ENCODE measurements around the gene EFCC1. TPM values are rescaled to one million over a fixed set of nuclear protein-coding genes. Genes with fewer than 3 reads are reported as not detected.
"Not testable (repeated sequence)": the region's sequence is repeated elsewhere in the genome, so short reads cannot be mapped to it uniquely, and the experiment has no call there.

Gene EFCC1
- total and polyA plus RNA-seq, 2 of the 8 experiments (the other 6 are each of a cell fraction or from before 2014, with no cell fraction given) = 0.14 to 0.37 TPM

DNA sequence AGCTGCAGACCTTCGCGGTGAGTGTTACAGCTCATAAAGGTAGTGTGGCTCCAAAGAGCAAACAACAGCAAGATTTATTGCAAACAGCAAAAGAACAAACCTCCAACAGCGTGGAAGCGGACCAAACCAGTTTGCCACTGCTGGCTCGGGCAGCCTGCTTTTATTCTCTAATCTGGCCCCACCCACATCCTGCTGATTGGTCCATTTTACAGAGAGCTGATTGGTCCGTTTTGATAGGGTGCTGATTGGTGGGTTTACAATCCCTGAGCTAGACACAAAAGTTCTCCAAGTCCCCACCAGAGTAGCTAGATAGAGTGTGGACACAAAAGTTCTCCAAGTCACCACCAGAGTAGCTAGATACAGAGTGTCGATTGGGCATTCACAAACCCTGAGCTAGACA lies 66.6 kb downstream of the EFCC1 start:
- not testable (repeated sequence) for H2BK15ac ChIP-seq (ENCODE audit: low read length); FAIRE-seq

More for the DNA sequence above, 66.6 kb downstream of the EFCC1 start:
- not testable (repeated sequence) for H3K14ac ChIP-seq (ENCODE audit: insufficient read length); DNase-seq (ENCODE audit: low read depth in 1 of 2, low spot score in 2 of 2); H3K23me2 ChIP-seq (ENCODE audit: low read depth, low read length); H4K8ac ChIP-seq (ENCODE audit: extremely low read depth, insufficient read depth, low read length); H2BK120ac ChIP-seq (replicated peaks; ENCODE audit: low read depth, low read length); H2AK5ac ChIP-seq (ENCODE audit: low read depth, low read length); H3K4me1 ChIP-seq (replicated peaks in 1 of 4; ENCODE audit: control insufficient read depth in 3 of 4, insufficient read depth in 4 of 4, low read length in 3 of 4); H3K36me3 ChIP-seq (ENCODE audit: control insufficient read depth in 2 of 4, insufficient read depth in 4 of 4, low read length in 3 of 4); H4K20me1 ChIP-seq (replicated peaks in 1 of 2; ENCODE audit: control insufficient read depth in 1 of 2, insufficient read depth in 2 of 2, low read length in 2 of 2); H3K56ac ChIP-seq (replicated peaks; ENCODE audit: insufficient read length, low read depth, low read length); H3K23ac ChIP-seq (ENCODE audit: insufficient read length); H4K91ac ChIP-seq (replicated peaks; ENCODE audit: insufficient read length, low read length); H4K5ac ChIP-seq (ENCODE audit: insufficient read length, low read depth, low read length); H3K9me3 ChIP-seq (ENCODE audit: insufficient read depth in 2 of 2, low read depth in 1 of 2, low read length in 1 of 2); H2BK5ac ChIP-seq (ENCODE audit: low read depth, low read length); H3K4ac ChIP-seq (replicated peaks; ENCODE audit: insufficient read length, low read depth, low read length); H3K27me3 ChIP-seq (replicated peaks in 1 of 4; ENCODE audit: control insufficient read depth in 3 of 4, extremely low read depth in 1 of 4, insufficient read depth in 3 of 4, low read length in 3 of 4); H3K18ac ChIP-seq (ENCODE audit: extremely low read depth, low read length); H2AFZ ChIP-seq (ENCODE audit: low read length); H3K4me3 ChIP-seq (ENCODE audit: extremely low read depth in 1 of 4, insufficient read depth in 2 of 4, low read depth in 3 of 4, low read length in 4 of 4); H2BK12ac ChIP-seq (ENCODE audit: low read depth, low read length); H3K27ac ChIP-seq (ENCODE audit: low read depth, low read length); H3K79me2 ChIP-seq (ENCODE audit: control insufficient read depth in 1 of 2, insufficient read depth in 2 of 2, low read length in 2 of 2); H3K79me1 ChIP-seq (ENCODE audit: low read depth, low read length); H2BK20ac ChIP-seq (ENCODE audit: low read length); H3K9ac ChIP-seq (replicated peaks in 1 of 4; ENCODE audit: extremely low read depth in 1 of 4, low read depth in 3 of 4, low read length in 3 of 4)
- H3K4me2 ChIP-seq (ENCODE audit: insufficient read depth in 1 of 2, low read depth in 2 of 2, low read length in 2 of 2) = 0 out of 4 replicates have a peak overlapping the region, but pooled peaks of 1 of the 2 experiments have one; percentile 29
- POLR2A ChIA-PET (ENCODE audit: partially characterized antibody) = interaction anchor here (0.6 to 1.6 kb wide), 10 partner anchors 9 to 210 kb away, joined by 3 to 4 read pairs (median 3); partner anchors contain the start of gene CNBP
- WGBS, 2 experiments (ENCODE audit: extremely low coverage in 1 of 2, insufficient coverage in 1 of 2, insufficient read length in 1 of 2, insufficient replicate concordance in 2 of 2, low coverage in 1 of 2, low lambda C conversion rate in 2 of 2, missing lambda C conversion rate in 1 of 2) = 95% methylated on average over 7 of the region's 7 CpGs; no CpG with 5 or more reads in 1 of the 2 experiments
- TF ChIP-seq, protein P1, sequence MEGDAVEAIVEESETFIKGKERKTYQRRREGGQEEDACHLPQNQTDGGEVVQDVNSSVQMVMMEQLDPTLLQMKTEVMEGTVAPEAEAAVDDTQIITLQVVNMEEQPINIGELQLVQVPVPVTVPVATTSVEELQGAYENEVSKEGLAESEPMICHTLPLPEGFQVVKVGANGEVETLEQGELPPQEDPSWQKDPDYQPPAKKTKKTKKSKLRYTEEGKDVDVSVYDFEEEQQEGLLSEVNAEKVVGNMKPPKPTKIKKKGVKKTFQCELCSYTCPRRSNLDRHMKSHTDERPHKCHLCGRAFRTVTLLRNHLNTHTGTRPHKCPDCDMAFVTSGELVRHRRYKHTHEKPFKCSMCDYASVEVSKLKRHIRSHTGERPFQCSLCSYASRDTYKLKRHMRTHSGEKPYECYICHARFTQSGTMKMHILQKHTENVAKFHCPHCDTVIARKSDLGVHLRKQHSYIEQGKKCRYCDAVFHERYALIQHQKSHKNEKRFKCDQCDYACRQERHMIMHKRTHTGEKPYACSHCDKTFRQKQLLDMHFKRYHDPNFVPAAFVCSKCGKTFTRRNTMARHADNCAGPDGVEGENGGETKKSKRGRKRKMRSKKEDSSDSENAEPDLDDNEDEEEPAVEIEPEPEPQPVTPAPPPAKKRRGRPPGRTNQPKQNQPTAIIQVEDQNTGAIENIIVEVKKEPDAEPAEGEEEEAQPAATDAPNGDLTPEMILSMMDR (IDR thresholded peaks at IDR 0.05; ENCODE audit: control extremely low read depth in 1 of 3, insufficient read depth in 1 of 3, low read depth in 1 of 3, low read length in 3 of 3) = 0 out of 4 replicates have a peak, but pooled peaks of 1 of the 3 experiments have one; percentile 11
- TF ChIP-seq SP1 (IDR thresholded peaks at IDR 0.05; ENCODE audit: low read depth, low read length) (0 out of 2 replicates have a peak, but pooled peaks have one; percentile 50), TBP (IDR thresholded peaks at IDR 0.05; ENCODE audit: low read depth, low read length) (peak; percentile 18; the same call in 1 of the 2 replicates)
- CTCF ChIA-PET (ENCODE audit: partially characterized antibody) = interaction anchor here (0.6 to 14.9 kb wide), 11 partner anchors 11 to 333 kb away, joined by 3 to 210 read pairs (median 3); partner anchors contain the start of genes CFAP92 and GP9
